GM18858 (cell line): ENCODE data around the gene ZNF483.
"Not testable (repeated sequence)": the region's sequence is repeated elsewhere in the genome, so short reads cannot be mapped to it uniquely, and the experiment has no call there.

ENCODE experiments used
- ATAC-seq: cut with Tn5 transposase; IDR thresholded peaks from one replicate; pipeline ENCODE4 v1.9.1; 2021; ENCODE audit not compliant: unreplicated experiment

ZNF483 gene

DNA sequence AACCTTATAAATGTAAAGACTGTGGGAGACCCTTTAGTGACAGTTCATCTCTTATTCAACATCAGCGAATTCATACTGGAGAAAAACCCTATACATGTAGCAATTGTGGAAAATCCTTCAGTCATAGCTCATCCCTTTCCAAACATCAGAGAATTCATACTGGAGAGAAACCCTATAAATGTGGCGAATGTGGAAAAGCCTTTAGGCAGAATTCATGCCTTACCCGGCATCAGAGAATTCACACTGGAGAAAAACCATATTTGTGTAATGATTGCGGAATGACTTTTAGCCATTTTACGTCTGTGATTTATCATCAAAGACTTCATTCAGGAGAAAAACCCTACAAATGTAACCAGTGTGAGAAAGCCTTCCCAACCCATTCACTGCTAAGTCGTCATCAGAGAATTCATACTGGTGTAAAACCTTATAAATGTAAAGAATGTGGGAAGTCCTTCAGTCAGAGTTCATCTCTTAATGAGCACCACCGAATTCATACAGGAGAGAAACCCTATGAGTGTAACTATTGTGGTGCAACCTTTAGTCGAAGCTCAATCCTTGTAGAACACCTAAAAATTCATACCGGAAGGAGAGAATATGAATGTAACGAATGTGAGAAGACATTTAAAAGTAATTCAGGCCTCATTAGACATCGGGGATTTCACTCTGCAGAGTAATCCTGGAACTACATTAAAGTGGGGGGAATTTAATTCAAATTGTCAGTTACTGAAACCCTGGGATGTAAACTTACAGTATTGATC lies 17.7 kb downstream of the ZNF483 start:
- ATAC-seq, result no peak

DNA sequence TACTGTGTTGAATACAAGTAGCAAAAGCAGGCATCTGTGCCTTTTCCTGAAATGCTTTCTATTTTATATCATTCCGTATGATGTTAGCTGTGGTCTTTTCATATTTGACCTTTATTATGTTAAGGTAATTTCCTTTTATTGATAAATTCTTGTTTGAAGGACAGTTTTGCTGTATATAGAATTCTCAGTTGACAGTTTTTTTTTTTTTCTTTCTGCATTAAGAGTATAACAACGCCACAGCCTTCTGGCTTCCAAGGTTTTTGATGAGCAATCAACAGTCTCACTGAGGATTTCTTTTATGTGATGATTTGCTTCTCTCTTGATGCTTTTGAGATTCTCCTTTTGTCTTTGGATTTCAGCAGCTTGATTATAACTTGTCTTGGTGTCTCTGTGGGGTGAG lies 23.6 kb downstream of the ZNF483 start:
- ATAC-seq, result no peak

DNA sequence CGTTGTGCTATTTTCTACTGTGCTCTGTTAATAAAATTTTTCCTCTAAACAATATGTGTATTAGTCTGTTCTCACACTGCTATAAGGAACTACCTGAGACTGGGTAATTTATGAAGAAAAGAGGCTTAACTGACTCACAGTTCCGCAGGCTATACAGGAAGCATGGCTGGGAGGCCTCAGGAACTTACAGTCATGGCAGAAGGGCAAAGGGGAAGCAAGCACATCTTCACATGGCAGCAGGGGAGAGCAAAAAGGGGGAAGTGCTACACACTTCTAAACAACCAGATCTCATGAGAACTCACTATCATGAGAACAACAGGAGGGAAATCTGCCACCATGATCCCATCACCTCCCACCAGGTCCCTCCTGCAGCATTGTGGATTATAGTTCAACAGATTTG lies 30.4 kb downstream of the ZNF483 start:
- ATAC-seq, result not testable (repeated sequence)

DNA sequence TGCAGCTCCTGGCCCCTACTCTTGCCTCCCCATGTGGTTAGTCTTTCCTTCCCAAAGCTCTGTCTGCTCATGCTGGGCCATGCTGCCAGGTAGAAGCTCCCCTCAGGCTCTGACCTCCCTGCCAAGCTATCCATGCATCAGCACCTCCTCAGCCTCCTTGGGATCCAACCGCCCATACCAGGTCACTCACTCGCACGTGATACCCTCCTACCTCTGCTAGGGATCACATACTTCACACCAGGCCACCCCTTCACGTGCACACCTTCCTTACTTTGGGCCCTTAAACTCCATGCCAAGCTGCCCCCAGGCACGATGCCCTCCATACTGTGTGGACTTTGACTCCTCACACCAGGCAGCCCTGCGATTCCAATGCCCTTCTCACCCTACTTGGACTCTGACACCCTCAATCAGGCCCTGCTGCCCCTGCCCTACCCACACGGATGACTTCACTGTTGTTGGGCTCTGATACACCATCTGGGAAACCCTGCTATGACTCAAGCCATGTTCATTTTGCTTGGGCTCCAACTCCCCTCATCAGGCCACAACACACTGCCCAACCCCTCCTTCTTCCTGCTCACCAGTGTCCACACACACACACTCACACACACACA lies 34.1 kb downstream of the ZNF483 start:
- ATAC-seq, result no peak

DNA sequence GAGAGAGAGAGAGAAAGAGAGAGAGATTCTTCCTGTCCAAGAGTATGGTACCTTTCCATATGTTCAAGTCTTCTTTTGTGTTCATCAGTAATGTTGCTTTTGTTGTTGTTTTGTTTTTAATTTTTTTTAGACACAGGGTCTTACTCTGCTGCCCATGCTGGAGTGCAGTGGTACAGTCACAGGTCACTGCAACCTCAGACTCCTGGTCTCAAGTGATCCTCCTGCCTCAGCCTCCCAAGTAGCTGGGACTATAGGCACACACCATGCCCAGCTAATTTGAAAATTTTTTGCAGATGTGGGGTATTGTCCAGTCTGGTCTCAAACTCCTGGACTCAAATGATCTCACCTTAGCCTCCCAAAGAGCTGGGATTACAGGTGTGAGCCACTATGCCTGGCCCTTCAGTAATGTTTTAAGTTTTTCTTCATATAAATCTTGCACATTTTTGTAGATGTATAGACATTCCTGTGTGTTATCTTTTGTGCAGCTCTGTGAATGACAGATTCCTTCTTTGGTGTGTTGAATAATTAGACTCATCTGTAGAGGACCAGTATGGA lies 36.3 kb downstream of the ZNF483 start:
- no peak for ATAC-seq

DNA sequence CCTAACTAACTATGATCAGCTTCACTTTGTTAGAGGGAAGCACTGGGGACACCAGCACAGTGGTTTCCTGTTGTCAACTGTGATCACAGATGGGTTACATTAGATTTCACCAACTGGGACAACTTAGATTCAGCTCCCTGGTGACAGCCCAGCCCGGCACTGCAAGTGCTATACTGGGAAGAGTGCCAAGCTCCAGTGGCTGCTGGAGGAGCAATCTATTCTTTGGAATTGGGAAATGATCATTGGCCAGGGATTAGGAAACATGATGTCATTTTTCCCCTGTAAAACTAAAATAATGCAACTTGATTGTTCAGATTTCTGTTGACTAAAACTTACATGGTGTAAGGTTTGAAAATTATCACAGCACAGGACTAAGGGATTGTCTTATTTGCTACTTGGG lies 41.3 kb downstream of the ZNF483 start:
- no peak for ATAC-seq

DNA sequence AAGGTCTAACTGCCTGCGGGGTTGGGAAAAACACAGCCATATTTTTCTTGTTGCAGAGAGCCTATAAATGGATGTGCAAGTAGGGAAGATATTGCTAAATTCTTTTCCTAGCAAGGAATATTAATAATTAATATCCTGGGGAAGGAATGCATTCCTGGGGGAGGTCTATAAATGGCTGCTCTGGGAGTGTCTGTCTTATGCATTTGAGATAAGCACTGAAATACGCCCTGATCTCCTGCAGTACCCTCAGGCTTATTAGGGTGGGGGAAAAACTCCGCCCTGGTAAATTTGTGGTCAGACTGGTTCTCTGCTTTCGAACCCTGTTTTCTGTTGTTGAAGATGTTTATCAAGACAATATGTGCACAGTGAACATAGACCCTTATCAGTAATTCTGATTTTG lies 43.1 kb downstream of the ZNF483 start:
- ATAC-seq, result not testable (repeated sequence)

DNA sequence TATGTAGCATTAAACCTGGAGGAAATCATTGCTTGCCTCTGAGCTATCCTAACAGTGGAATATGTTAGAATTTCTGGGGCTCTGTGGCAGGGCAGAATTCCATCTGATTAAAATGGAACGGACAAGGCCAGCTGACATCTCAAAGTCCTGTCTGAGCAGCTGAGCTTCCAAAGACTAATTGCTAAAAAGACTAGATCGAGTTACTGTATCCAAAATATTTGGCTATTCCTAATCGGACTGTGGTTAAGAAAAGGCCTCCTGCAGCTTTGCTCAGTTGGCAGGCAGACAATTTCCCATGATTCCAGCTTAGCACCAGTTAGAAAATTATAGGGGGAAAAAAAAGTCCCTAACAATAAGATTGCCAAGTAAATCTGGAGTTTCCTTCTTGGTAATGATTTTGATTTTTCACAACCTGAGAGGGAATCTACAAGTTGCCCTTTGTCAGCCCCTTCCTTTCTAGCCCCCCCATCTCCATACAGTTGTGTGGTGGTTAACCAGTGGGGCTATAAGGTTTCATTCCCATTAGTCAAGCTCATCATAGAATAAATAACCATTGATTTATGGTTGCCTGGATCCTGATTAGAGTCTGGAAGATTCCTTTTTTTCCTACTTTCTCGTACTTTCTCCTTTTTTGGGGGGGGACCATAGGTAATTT lies 48.1 kb downstream of the ZNF483 start:
- no peak for ATAC-seq

DNA sequence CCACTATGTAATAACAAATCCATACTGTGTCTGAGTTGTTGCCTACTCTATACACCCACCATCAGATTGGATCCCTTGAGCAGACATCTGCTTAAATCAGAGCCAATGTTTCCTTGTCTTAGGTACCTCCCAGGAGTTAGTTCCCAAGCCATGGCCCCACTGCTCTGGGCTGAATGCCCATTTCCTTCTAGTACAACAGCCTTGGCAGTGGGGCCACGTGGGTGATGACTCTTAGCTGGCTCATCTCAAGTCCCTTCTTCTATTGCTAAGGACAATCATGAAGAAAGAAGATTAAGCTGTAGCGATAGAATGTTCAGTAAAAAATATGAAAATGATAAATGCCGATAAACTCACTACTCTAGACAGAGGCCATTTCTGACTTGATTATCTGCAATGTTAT lies 57.9 kb downstream of the ZNF483 start:
- no peak for ATAC-seq

DNA sequence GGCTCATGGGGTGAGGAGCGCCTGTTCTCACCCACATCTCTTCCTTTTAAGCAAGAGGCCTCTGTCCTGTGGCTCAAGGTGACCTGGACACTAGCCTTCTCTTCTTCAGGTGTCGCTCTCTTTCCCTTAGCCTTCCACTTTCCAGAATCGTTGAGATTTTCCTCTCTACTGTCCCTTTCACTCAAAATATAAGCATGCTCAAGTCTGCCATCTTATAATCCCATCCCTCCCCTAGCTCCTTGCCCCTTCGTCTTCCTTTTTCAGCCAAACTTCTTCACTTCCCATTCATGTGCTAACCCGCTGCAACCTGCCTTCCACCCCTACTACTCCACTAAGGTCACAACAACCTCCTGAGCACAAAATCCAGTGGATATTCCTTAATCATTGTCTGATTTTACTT lies 61.4 kb downstream of the ZNF483 start:
- no peak for ATAC-seq

DNA sequence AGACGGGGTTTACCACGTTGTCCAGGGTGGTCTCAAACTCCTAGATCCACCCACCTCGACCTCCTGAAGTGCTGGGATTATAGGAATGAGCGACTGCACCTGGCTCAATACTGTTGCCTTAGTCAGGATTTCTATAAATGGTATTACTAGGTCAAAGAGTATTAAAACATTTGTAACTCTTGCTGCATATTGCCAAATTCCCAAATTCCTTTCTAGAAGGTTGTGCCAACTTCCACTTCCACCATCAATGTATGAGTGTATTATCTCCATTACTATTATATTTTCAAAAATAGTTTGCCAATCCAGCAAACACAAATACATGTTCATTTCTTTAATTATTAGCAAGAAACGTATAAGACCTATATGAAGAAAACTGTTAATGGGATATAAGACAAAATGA lies 63.9 kb downstream of the ZNF483 start:
- no peak for ATAC-seq

DNA sequence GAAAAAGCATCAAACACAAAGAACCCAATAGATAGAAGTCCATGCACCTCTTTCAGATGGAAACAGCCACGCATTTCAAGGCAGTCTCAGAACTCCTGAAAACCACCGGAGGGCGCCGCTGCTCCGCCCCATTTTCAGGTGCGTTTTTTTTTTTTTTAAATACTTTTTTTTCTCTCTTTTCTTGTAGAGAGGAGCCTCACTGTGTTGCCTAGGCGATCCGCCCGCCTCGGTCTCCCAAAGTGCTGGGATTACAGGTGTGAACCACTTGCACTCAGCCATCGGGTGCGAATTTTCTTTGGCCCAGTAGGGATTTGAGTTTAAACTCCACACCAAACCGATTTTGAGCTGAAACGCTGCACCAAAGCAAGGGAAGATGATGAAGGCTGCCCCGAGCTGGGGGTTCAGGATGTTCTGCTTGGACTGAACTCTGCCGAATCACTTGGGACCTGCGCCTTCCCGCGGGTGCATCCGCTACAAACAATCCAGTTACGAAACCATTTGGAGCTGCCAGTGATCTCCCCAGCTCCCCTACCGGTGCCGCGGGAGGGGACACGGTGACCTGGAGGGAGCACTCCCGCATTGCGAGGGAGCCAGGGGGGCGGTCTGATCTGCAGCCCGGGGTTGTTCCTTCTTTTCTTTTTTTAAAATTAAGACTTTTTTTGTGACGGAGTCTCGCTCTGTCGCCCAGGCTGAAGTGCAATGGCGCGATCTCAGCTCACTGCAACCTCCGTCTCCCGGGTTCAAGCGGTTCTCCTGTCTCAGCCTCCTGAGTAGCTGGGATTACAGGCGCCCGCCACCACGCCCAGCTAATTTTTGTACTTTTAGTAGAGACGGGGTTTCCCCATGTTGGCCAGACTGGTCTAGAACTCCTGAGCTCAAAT lies 73.1 kb downstream of the ZNF483 start:
- ATAC-seq, result peak; percentile 53

DNA sequence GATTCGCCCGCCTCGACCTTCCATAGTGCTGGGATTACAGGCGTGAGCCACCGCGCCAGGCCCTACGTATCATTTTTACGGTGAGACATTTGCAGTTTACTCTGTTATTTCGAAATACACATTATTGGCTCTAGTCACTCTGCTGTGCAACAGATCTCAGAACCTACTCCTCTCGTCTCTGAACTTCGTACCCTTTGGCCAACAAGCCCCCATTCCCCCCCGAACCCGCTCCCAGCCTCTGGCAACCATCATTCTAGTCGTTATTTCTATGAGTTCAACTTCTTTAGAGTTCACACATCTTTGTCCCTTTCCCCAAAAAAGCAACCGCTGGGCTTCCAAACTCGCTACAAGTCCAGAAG lies 73.7 kb downstream of the ZNF483 start:
- ATAC-seq, result no peak

DNA sequence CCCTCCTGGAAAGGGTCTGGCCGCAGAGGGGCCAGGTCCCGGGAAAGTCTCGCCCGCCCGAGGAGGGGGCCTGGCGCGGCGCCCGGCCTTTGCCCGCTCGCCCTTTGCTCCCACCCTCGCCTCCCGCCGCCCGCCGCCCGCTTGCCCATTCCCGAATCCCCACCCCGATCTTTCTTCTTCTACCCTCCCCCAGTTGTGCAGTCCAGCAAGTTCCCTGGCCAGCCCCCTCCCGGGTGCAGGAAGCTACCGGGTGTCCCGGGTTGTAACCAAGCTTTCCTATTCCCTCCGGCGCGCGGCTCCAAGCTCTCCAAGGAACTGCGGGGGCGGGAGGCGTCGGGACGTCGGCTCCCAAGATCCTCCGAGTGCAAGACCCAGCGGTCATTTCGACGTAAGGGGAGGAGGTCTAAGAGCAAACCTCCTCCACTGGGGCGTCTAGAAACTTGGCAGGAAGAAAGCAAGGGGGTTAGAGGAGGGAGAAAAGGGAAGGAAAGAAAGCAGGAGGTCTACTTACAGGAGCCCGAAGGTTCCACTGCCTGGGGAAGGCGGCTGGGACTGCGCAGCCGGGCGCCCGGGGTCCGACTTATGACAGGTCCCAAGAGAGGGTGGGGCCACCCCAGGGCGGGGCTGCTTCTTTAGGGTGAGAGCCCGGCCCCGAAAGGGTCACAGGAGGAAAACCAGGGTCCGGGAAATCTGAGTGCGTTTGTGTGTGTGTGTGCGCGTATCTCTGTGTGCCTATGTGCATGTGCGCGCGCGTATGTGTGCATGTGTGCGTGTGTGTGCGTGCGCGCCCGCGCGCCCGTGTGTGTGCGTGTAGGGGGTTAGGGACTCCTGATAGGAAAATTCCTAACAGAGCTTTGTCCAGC lies 74.3 kb downstream of the ZNF483 start, which contains the start of gene PTGR1:
PTGR1 (minus strand) TSS at position 556 of the 863 bp plus-strand sequence. CDS start 2,225 bp downstream, outside the sequence.
- ATAC-seq, result no peak

DNA sequence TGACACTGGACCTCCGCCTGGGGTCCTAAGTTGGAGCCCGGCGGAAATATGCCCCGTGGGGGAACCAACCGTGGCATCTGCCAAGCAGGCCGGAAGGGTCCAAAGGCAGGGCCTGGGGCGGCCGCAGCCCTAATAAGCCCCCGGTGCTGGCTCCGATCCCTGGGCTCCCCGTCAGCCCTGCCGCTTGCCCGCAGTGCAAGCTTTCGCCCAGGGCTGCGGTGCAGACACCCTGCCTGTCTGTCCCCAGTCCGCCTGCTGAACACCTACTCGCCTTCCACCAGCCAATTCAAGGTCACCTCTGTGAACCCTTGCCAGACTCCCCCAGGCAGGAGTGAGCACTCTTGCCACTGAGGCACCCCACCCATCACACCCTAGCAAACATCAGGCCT lies 75.0 kb downstream of the ZNF483 start:
- ATAC-seq, result no peak

DNA sequence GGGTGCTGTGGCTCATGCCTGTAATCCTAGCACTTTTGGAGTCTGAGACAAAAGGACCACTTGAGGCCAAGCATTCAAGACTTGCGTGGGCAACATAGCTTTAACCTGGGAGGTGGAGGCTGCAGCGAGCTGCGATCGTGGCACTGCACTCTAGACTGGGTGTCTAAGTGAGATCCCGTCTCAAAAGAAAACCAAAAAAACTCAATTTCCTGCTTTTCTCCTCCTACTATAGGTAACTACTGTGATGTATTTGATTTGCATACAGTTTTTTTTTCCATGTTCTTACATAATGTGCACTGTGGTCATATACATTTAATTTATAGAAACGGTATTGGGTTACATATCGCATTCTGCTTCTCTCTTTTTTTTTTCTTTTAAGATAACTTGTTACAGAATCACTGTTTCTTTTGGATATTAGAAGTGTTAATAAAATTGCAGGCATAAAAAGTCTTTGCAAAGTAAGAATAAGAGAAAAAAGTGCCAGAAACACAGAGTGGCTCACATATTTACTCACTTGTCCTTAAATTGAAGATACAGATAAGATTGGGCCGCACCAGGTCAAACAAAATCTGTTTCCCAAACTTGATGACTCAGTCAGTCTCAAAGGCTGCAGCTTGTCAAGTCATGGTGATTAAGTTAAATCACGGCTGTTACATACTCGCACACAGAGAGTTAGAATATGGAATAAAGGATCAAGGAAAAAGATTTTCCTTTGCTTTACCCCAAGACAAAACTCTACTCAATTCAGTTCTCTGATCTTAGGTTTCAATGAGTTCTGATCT lies 76.4 kb downstream of the ZNF483 start:
- ATAC-seq, result no peak

DNA sequence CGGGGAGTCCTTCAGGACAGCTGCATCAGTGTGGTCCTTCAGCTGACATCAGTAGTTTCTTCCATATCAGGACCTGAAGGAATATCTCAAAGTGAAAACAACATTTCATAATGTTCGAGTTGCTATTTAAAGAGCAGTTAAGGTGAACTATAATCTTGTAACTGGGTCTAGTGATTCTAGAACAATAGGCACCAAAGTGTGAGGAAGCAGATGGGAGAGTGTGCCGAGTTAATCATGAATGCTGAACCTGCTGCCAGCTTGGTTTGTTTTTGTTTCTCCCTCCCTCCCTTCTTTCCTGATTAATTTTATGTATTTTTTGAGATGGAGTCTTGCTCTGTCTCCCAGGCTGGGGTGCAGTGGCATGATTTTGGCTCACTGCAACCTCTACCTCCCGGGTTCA lies 78.1 kb downstream of the ZNF483 start:
- ATAC-seq, result no peak

DNA sequence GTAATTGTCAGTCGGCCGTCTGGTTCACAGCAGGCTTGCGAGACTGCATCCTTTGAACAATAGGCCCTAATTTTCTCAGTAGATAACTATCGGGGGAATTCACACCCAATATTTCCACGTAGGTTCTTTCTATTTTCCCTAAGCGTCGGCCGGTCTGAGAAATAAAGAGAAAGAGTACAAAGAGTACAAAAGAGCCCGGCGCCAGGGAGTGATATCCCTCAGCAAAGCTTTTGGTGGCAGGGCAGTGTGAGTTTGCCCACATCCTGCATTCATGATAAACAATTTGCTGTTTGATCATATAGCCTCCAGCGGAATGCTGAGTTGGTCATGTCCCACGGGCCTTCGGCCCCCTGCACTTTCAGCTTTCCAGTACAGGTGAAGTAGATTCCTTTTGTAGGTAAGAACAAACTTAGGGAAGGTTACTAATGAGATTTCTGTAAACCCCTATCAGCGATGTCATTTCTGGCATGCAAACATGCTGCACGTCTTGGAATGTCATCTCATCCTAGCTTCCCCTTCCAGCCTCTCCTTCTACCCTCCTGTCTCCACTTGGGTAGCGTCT lies 79.2 kb downstream of the ZNF483 start:
- no peak for ATAC-seq

DNA sequence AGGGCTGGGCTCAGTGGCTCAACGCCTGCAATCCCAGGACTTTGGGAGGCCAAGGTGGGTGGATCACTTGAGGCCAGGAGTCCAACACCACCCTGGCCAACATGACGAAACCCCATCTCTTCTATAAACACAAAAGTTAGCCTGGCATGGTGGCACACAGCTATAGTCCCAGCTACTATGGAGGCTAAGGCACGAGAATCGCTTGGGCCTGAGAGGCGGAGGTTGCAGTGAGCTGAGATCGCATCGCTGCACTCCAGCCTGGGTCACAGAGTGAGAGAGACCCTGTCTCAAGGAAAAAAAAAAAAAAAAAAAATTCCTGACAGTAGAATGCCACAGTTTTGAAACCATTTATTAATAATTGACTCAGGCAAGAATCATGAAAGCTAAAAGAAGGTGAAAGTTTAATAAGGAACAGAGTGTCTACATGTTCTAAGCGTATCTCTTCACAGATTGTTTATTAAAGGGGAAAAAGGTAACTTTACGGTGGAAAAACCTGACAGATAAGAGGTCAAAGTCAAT lies 80.1 kb downstream of the ZNF483 start:
- no peak for ATAC-seq
